ENCODE data around the gene SUPT3H.

SUPT3H gene

DNA sequence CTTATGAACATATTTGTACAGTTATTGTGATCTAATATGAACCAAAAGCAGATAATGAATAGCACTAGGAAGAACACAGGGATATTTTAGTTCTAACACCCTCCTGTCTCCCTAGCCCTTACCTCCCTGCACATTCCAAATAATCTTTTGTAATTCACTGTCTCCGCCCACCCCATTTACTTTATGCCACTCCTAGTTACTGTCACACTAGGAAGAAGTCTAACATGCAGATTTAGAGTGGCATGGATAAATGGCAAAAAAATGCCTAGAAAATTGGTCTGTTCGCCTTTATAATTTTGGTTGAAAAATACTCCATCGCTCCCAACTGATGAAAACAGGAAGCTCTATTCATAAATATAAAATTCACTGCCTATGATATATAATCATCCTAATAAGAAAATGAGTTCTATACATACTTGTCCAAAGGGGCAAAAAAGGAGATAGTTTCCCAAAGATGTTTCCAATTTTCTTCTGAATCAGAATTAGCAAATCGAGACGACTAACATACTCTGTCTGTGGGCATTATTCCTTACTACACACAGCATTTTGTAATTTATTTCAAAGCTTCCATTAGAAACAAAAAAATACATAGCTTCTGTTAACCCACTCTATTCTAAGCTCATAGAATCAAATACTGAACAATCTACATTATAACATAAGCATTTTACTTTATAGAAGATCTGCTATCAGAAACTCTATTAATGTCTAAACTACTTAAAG is 50.9 kb downstream of the SUPT3H start:
- no peaks in the 10 kb centered on the region for H3K27me3 Mint-ChIP-seq (ENCODE audit: low read depth, poor library complexity)
- DNase-seq, result no peak
- H3K4me3 Mint-ChIP-seq, result no peak overlapping the region
- TF ChIP-seq CTCF (IDR thresholded peaks at IDR 0.05), result no peak
- H3K36me3 Mint-ChIP-seq (ENCODE audit: low read depth), result no peaks in the 10 kb centered on the region
- no peak overlapping the region for H3K27ac Mint-ChIP-seq
- peaks cover 15% of the 10 kb centered on the region for H3K4me1 Mint-ChIP-seq
- H3K9me3 Mint-ChIP-seq, result no peaks in the 10 kb centered on the region

DNA sequence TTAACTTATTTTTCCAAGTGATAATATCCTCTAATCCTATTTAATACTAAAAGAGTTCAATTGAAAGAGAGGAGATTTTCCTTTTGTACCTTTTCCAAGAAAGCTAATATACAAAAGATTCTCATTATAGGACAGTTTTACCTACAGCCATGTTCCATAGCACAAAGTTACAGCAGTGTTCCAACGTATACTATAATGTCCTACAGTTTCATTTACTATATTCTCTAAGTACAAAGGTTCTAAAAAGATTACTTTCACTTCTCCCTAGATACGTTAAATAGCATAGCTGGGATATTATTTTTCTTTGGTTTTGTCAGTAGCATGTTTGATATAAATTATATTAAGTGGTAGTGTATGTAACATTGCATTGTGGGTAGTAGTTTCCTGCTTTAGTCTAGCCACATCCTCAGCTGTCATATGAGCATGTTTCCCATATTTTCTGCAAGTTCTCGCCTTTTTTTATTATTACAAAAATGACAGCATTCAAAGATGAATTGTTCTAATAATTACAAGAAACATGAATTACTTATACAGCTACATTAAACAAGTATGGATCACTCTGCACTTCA is 54.0 kb downstream of the SUPT3H start:
- Mint-ChIP-seq H3K9me3 (no peaks in the 10 kb centered on the region), H3K4me3 (no peak overlapping the region), H3K4me1 (peaks cover 15% of the 10 kb centered on the region), H3K36me3 (ENCODE audit: low read depth) (no peaks in the 10 kb centered on the region), H3K27ac (no peak overlapping the region), H3K27me3 (ENCODE audit: low read depth, poor library complexity) (no peaks in the 10 kb centered on the region)
- TF ChIP-seq CTCF (IDR thresholded peaks at IDR 0.05), result no peak
- DNase-seq, result no peak

DNA sequence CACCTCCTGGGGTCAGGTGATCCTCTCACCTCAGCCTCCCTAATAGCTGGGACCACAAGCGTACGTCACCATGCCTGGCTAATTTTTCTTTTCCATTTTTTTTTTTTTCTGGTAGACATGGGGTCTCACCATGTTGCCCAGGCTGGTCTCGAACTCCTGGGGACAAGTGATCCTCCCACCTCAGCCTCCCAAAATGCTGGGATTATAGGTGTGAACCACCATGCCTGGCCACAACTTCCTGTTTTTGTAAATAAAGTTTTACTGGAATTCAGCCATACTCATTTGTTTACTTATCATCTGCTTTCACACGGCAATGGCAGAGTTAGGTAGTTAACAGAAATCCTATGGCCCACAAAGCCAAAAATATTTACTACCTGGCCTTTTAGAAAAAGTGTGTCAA is 57.4 kb downstream of the SUPT3H start:
- TF ChIP-seq CTCF (IDR thresholded peaks at IDR 0.05), result no peak
- no peaks in the 10 kb centered on the region for H3K27me3 Mint-ChIP-seq (ENCODE audit: low read depth, poor library complexity)
- H3K4me1 Mint-ChIP-seq, result no peaks in the 10 kb centered on the region
- peaks cover 28% of the 10 kb centered on the region for H3K36me3 Mint-ChIP-seq (ENCODE audit: low read depth)
- no peak overlapping the region for H3K4me3 Mint-ChIP-seq
- H3K9me3 Mint-ChIP-seq, result peaks cover 21% of the 10 kb centered on the region
- H3K27ac Mint-ChIP-seq, result no peak overlapping the region
- no peak for DNase-seq

GRCh38 chr6:45314146-45314545 is 63.6 kb downstream of the SUPT3H start:
- H3K4me3 Mint-ChIP-seq, result no peak overlapping the region
- H3K27ac Mint-ChIP-seq, result no peak overlapping the region
- H3K36me3 Mint-ChIP-seq (ENCODE audit: low read depth), result peaks cover 80% of the 10 kb centered on the region
- peaks cover 69% of the 10 kb centered on the region for H3K9me3 Mint-ChIP-seq
- no peak for TF ChIP-seq CTCF (IDR thresholded peaks at IDR 0.05)
- peaks cover 6% of the 10 kb centered on the region for H3K4me1 Mint-ChIP-seq
- DNase-seq, result no peak
- no peaks in the 10 kb centered on the region for H3K27me3 Mint-ChIP-seq (ENCODE audit: low read depth, poor library complexity)

- Mint-ChIP-seq H3K9me3 (peaks cover 81% of the 10 kb centered on the region), H3K4me1 (peaks cover 6% of the 10 kb centered on the region), H3K27me3 (ENCODE audit: low read depth, poor library complexity) (no peaks in the 10 kb centered on the region), H3K27ac (no peak overlapping the region), H3K4me3 (no peak overlapping the region), H3K36me3 (ENCODE audit: low read depth) (peaks cover 84% of the 10 kb centered on the region)
- no peak for DNase-seq
- no peak for TF ChIP-seq CTCF (IDR thresholded peaks at IDR 0.05)
Measured at GRCh38 chr6:45310118-45310788, 67.5 kb downstream of the SUPT3H start.
